Measurements from ENCODE around the gene KRT26.

Gene KRT26

GRCh38 chr17:40812639-40813038 lies 40.6 kb upstream of the KRT26 start:
- no peak overlapping the region for H3K27ac ChIP-seq (ENCODE audit: low read depth, low read length)
- peaks cover 11% of the 10 kb centered on the region for H3K36me3 ChIP-seq (ENCODE audit: insufficient read depth, low read length)
- H3K27me3 ChIP-seq (ENCODE audit: control insufficient read depth in 1 of 2, insufficient read depth in 2 of 2, low read length in 2 of 2) = peaks cover 0 to 6% of the 10 kb centered on the region in 2 donors

GRCh38 chr17:40810494-40810893 lies 38.5 kb upstream of the KRT26 start:
- no peaks in the 10 kb centered on the region for H3K4me1 ChIP-seq (ENCODE audit: insufficient read depth, low read length)
- no peak overlapping the region for H3K4me3 ChIP-seq (ENCODE audit: low read depth in 1 of 2, low read length in 2 of 2)
- no peak overlapping the region for H3K27ac ChIP-seq (ENCODE audit: low read depth, low read length)
- no peaks in the 10 kb centered on the region for H3K36me3 ChIP-seq (ENCODE audit: insufficient read depth, low read length)
- H3K27me3 ChIP-seq (ENCODE audit: control insufficient read depth in 1 of 2, insufficient read depth in 2 of 2, low read length in 2 of 2) = peaks cover 0 to 6% of the 10 kb centered on the region in 2 donors
- H3K9me3 ChIP-seq (ENCODE audit: low read length) = no peaks in the 10 kb centered on the region
- no peak overlapping the region for H3K9ac ChIP-seq (ENCODE audit: low read length)

More at GRCh38 chr17:40812639-40813038, 40.6 kb upstream of the KRT26 start:
- no peaks in the 10 kb centered on the region for H3K9me3 ChIP-seq (ENCODE audit: low read length)
- H3K9ac ChIP-seq (ENCODE audit: low read length) = no peak overlapping the region
- H3K4me1 ChIP-seq (ENCODE audit: insufficient read depth, low read length) = peaks cover under 1% of the 10 kb centered on the region
- no peak overlapping the region for H3K4me3 ChIP-seq (ENCODE audit: low read depth in 1 of 2, low read length in 2 of 2)

GRCh38 chr17:40809721-40810421 lies 37.9 kb upstream of the KRT26 start:
- Histone ChIP-seq H3K27me3 (ENCODE audit: control insufficient read depth in 1 of 2, insufficient read depth in 2 of 2, low read length in 2 of 2) (peaks cover 0 to 6% of the 10 kb centered on the region in 2 donors), H3K9me3 (ENCODE audit: low read length) (no peaks in the 10 kb centered on the region), H3K9ac (ENCODE audit: low read length) (no peak overlapping the region), H3K36me3 (ENCODE audit: insufficient read depth, low read length) (no peaks in the 10 kb centered on the region), H3K4me1 (ENCODE audit: insufficient read depth, low read length) (no peaks in the 10 kb centered on the region), H3K4me3 (ENCODE audit: low read depth in 1 of 2, low read length in 2 of 2) (no peak overlapping the region), H3K27ac (ENCODE audit: low read depth, low read length) (no peak overlapping the region)

- no peak overlapping the region for H3K9ac ChIP-seq (ENCODE audit: low read length)
- no peak overlapping the region for H3K27ac ChIP-seq (ENCODE audit: low read depth, low read length)
- H3K9me3 ChIP-seq (ENCODE audit: low read length) = no peaks in the 10 kb centered on the region
- no peaks in the 10 kb centered on the region for H3K4me1 ChIP-seq (ENCODE audit: insufficient read depth, low read length)
- peaks cover 0 to 5% of the 10 kb centered on the region in 2 donors for H3K27me3 ChIP-seq (ENCODE audit: control insufficient read depth in 1 of 2, insufficient read depth in 2 of 2, low read length in 2 of 2)
- no peaks in the 10 kb centered on the region for H3K36me3 ChIP-seq (ENCODE audit: insufficient read depth, low read length)
- no peak overlapping the region for H3K4me3 ChIP-seq (ENCODE audit: low read depth in 1 of 2, low read length in 2 of 2)
These were observed 34.1 kb upstream of the KRT26 start for GRCh38 chr17:40806131-40806530.

- no peaks in the 10 kb centered on the region for H3K36me3 ChIP-seq (ENCODE audit: insufficient read depth, low read length)
- no peak overlapping the region for H3K27ac ChIP-seq (ENCODE audit: low read depth, low read length)
- peaks cover 4 to 7% of the 10 kb centered on the region in 2 donors for H3K27me3 ChIP-seq (ENCODE audit: control insufficient read depth in 1 of 2, insufficient read depth in 2 of 2, low read length in 2 of 2)
- H3K9me3 ChIP-seq (ENCODE audit: low read length) = no peaks in the 10 kb centered on the region
- H3K4me3 ChIP-seq (ENCODE audit: low read depth in 1 of 2, low read length in 2 of 2) = no peak overlapping the region
- no peaks in the 10 kb centered on the region for H3K4me1 ChIP-seq (ENCODE audit: insufficient read depth, low read length)
- H3K9ac ChIP-seq (ENCODE audit: low read length) = no peak overlapping the region
These were observed 31.6 kb upstream of the KRT26 start for GRCh38 chr17:40803617-40804082.

- no peaks in the 10 kb centered on the region for H3K4me1 ChIP-seq (ENCODE audit: insufficient read depth, low read length)
- no peak overlapping the region for H3K9ac ChIP-seq (ENCODE audit: low read length)
- no peaks in the 10 kb centered on the region for H3K9me3 ChIP-seq (ENCODE audit: low read length)
- H3K36me3 ChIP-seq (ENCODE audit: insufficient read depth, low read length) = no peaks in the 10 kb centered on the region
- H3K4me3 ChIP-seq (ENCODE audit: low read depth in 1 of 2, low read length in 2 of 2) = no peak overlapping the region
- no peak overlapping the region for H3K27ac ChIP-seq (ENCODE audit: low read depth, low read length)
- H3K27me3 ChIP-seq (ENCODE audit: control insufficient read depth in 1 of 2, insufficient read depth in 2 of 2, low read length in 2 of 2) = peaks cover 4 to 11% of the 10 kb centered on the region in 2 donors
These were observed 29.2 kb upstream of the KRT26 start for GRCh38 chr17:40801157-40801556.

- Histone ChIP-seq H3K9me3 (ENCODE audit: low read length) (no peaks in the 10 kb centered on the region), H3K9ac (ENCODE audit: low read length) (no peak overlapping the region), H3K36me3 (ENCODE audit: insufficient read depth, low read length) (no peaks in the 10 kb centered on the region), H3K27ac (ENCODE audit: low read depth, low read length) (no peak overlapping the region), H3K4me3 (ENCODE audit: low read depth in 1 of 2, low read length in 2 of 2) (no peak overlapping the region), H3K27me3 (ENCODE audit: control insufficient read depth in 1 of 2, insufficient read depth in 2 of 2, low read length in 2 of 2) (peaks cover 4 to 11% of the 10 kb centered on the region in 2 donors), H3K4me1 (ENCODE audit: insufficient read depth, low read length) (no peaks in the 10 kb centered on the region)
These were observed 28.4 kb upstream of the KRT26 start for GRCh38 chr17:40800381-40800780.

- H3K4me3 ChIP-seq (ENCODE audit: low read depth in 1 of 2, low read length in 2 of 2) = no peak within 1 kb of the TSS
- H3K9ac ChIP-seq (ENCODE audit: low read length) = no peak within 1 kb of the TSS
- H3K27me3 ChIP-seq (ENCODE audit: control insufficient read depth in 1 of 2, insufficient read depth in 2 of 2, low read length in 2 of 2) = peaks cover 4 to 11% of the 10 kb centered on the region in 2 donors
- no peaks in the 10 kb centered on the region for H3K36me3 ChIP-seq (ENCODE audit: insufficient read depth, low read length)
- no peaks in the 10 kb centered on the region for H3K9me3 ChIP-seq (ENCODE audit: low read length)
- no peaks in the 10 kb centered on the region for H3K4me1 ChIP-seq (ENCODE audit: insufficient read depth, low read length)
- H3K27ac ChIP-seq (ENCODE audit: low read depth, low read length) = no peak within 1 kb of the TSS
These were observed 27.9 kb upstream of the KRT26 start, which contains the start of gene KRT28 for GRCh38 chr17:40799859-40800258. Gene KRT28, minus strand, starts transcription at chr17:40799959. Its CDS starts 66 bp downstream, at chr17:40799893.

GRCh38 chr17:40796846-40797245 lies 24.8 kb upstream of the KRT26 start:
- Histone ChIP-seq H3K36me3 (ENCODE audit: insufficient read depth, low read length) (no peaks in the 10 kb centered on the region), H3K27me3 (ENCODE audit: control insufficient read depth in 1 of 2, insufficient read depth in 2 of 2, low read length in 2 of 2) (peaks cover 1 to 11% of the 10 kb centered on the region in 2 donors), H3K9me3 (ENCODE audit: low read length) (no peaks in the 10 kb centered on the region), H3K4me3 (ENCODE audit: low read depth in 1 of 2, low read length in 2 of 2) (no peak overlapping the region), H3K4me1 (ENCODE audit: insufficient read depth, low read length) (no peaks in the 10 kb centered on the region), H3K27ac (ENCODE audit: low read depth, low read length) (no peak overlapping the region), H3K9ac (ENCODE audit: low read length) (no peak overlapping the region)

- Histone ChIP-seq H3K27ac (ENCODE audit: low read depth, low read length) (no peak overlapping the region), H3K9me3 (ENCODE audit: low read length) (no peaks in the 10 kb centered on the region), H3K4me1 (ENCODE audit: insufficient read depth, low read length) (peaks cover 3% of the 10 kb centered on the region), H3K36me3 (ENCODE audit: insufficient read depth, low read length) (no peaks in the 10 kb centered on the region), H3K4me3 (ENCODE audit: low read depth in 1 of 2, low read length in 2 of 2) (no peak overlapping the region), H3K27me3 (ENCODE audit: control insufficient read depth in 1 of 2, insufficient read depth in 2 of 2, low read length in 2 of 2) (peaks cover 0 to 11% of the 10 kb centered on the region in 2 donors), H3K9ac (ENCODE audit: low read length) (no peak overlapping the region)
These were observed 23.1 kb upstream of the KRT26 start for GRCh38 chr17:40795019-40795667.

- H3K9me3 ChIP-seq (ENCODE audit: low read length) = no peaks in the 10 kb centered on the region
- no peak overlapping the region for H3K9ac ChIP-seq (ENCODE audit: low read length)
- no peak overlapping the region for H3K27ac ChIP-seq (ENCODE audit: low read depth, low read length)
- peaks cover 3% of the 10 kb centered on the region for H3K4me1 ChIP-seq (ENCODE audit: insufficient read depth, low read length)
- peaks cover 0 to 6% of the 10 kb centered on the region in 2 donors for H3K27me3 ChIP-seq (ENCODE audit: control insufficient read depth in 1 of 2, insufficient read depth in 2 of 2, low read length in 2 of 2)
- H3K4me3 ChIP-seq (ENCODE audit: low read depth in 1 of 2, low read length in 2 of 2) = no peak overlapping the region
- no peaks in the 10 kb centered on the region for H3K36me3 ChIP-seq (ENCODE audit: insufficient read depth, low read length)
These were observed 22.5 kb upstream of the KRT26 start for GRCh38 chr17:40794466-40794865.

Measured in muscle layer of colon (tissue), 2 donors.